Measurements from ENCODE around the gene TPM1.

DNA sequence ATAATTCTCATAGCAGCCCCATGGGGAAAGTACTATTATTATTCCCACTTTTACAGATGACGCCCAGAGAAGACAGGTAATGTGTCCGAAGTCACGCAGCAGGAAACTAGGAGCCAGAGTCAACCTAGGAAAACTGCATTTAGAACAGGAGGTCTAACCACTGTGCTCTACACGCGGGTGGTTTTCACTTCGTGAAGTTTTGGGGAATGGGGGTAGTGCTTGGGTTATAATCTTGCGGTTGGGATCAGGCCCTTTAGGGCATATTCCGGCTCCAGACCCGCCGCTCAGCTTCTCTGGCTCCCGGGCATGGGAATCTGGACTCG is 5.2 kb downstream of the TPM1 start:
- no peak for TF ChIP-seq ZNF316 (IDR thresholded peaks at IDR 0.05)
- TF ChIP-seq RBFOX2 (IDR thresholded peaks at IDR 0.05; ENCODE audit: low read depth, low read length) = no peak
- TF ChIP-seq ARNT (IDR thresholded peaks at IDR 0.05) = no peak
